ENCODE data around the gene ZNF136. TPM values are rescaled to one million over a fixed set of nuclear protein-coding genes. Genes with fewer than 3 reads are reported as not detected.

ZNF136 gene
- total RNA-seq, 1 experiment from 2014 or later: 4.0 TPM

DNA sequence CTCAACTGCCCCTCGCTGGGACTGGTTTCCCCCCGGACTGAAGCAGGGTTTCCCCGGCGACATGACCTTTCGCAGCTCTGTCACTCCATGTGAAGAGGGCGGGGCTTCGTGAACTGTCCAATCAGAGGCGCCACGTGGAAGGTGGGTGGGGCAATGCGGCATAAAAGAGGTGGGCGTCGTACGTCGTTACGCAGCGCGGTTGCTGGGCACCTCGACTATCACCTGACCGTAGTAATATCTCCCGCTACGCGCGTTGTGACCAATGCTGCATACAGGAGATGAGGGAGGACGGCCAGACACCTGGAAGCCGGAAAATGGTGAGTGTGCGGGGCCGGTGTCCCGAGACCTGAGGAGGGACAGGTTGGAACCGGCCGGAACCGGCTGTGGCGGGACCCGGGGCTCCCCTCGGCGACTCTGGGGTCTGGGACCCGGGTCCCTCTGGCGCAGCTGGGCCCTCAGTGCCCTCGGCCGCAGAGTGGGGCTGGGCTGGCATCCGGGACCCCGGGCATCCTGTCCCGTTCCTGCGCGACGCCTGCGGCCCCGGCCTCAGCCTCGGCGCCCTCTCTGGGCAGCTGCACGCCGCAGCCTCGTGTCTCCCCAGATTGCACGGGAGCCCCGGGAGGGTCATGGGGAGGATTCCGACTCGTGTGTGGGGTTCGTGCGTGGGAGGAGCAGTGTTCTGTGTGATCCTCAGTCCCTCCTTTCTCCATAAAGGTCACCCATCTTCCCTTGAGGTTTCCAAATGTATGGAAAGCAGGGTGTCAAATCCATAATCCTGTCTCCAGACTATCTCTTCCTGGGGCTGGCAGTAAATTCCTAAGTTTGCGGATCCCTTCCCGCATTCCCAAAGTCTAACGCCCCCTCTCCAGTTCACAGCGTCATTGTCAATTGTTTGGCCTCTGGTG is 32.2 kb downstream of the ZNF136 start (continued):
- TF ChIP-seq SP1 (IDR thresholded peaks at IDR 0.05; ENCODE audit: low read depth) (no peak), SRF (IDR thresholded peaks at IDR 0.05; ENCODE audit: low read depth) (no peak), JUND (IDR thresholded peaks at IDR 0.05) (no peak)

DNA sequence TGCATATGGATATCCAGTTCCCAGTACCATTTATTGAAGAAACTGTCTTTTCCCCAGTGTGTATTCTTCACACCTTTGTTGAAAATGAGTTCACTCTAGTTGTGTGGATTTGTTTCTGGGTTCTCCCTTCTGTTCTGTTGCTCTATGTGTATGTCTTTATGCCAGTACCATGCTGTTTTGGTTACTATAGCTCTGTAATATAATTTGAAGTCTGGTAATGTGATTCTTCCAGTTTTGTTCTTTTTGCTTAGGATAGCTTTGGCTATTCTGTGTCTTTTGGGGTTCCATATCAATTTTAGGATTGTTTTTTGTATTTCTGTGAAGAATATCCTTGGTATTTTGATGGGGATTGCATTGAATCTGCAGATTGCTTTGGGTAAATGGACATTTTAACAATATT is 35.2 kb downstream of the ZNF136 start:
- Histone ChIP-seq H3K27me3 (ENCODE audit: insufficient read depth, low read length) (no peaks in the 10 kb centered on the region), H3K9ac (ENCODE audit: low read length) (no peak overlapping the region), H2AFZ (ENCODE audit: low read depth, low read length, poor library complexity, severe bottlenecking) (no peak overlapping the region), H4K20me1 (ENCODE audit: insufficient read depth) (no peaks in the 10 kb centered on the region), H3K9me3 (ENCODE audit: control insufficient read depth in 1 of 2, insufficient read depth in 1 of 2, low read depth in 1 of 2, low read length in 2 of 2) (peaks cover 16 to 22% of the 10 kb centered on the region in 2 experiments; a peak in 2 of 4 replicates), H3K9me2 (ENCODE audit: insufficient read depth) (no peaks in the 10 kb centered on the region), H3K27ac (ENCODE audit: low read depth, low read length) (no peak overlapping the region), H3K4me3 (replicated peaks in 1 of 2; ENCODE audit: low read depth in 1 of 2, low read length in 2 of 2) (no peak overlapping the region), H3K36me3 (ENCODE audit: control insufficient read depth in 1 of 2, insufficient read depth in 2 of 2, low read length in 2 of 2) (no peaks in the 10 kb centered on the region), H3K4me2 (ENCODE audit: low read length) (no peak overlapping the region), H3K4me1 (ENCODE audit: control insufficient read depth in 1 of 2, insufficient read depth in 2 of 2, low read length in 2 of 2) (no peaks in the 10 kb centered on the region), H3K79me2 (ENCODE audit: insufficient read depth, low read length) (no peaks in the 10 kb centered on the region)
- DNase-seq (ENCODE audit: low read depth, low spot score) (no peak), ATAC-seq (no peak)
- no TSS peak for BruUV-seq (replicated peaks)
- ChIA-PET RAD21 (ENCODE audit: low non-redundant PET in 1 of 2, low total read pairs in 2 of 2, uncharacterized antibody in 2 of 2, unreplicated experiment in 2 of 2) (no interaction called here), POLR2A (no interaction called here), CTCF (no interaction called here)
- intact Hi-C loops (cut with micrococcal nuclease): no loop called here
- TF ChIP-seq SRF (IDR thresholded peaks at IDR 0.05; ENCODE audit: low read depth) (no peak), SP1 (IDR thresholded peaks at IDR 0.05; ENCODE audit: low read depth) (no peak), POLR2A (IDR thresholded peaks at IDR 0.05; ENCODE audit: borderline replicate concordance, extremely low read depth, insufficient read depth, insufficient read length) (no peak), SIN3A (IDR thresholded peaks at IDR 0.05; ENCODE audit: low read depth) (no peak), JUND (IDR thresholded peaks at IDR 0.05) (no peak), EZH2phosphoT487 (IDR thresholded peaks at IDR 0.05; ENCODE audit: borderline replicate concordance) (no peak), TCF7L2 (IDR thresholded peaks at IDR 0.05; ENCODE audit: borderline replicate concordance, extremely low read depth, insufficient read depth, insufficient read length) (no peak), CEBPB (IDR thresholded peaks at IDR 0.05; ENCODE audit: low read depth) (no peak), CBX3 (IDR thresholded peaks at IDR 0.05; ENCODE audit: low read depth) (no peak), ZNF274 (IDR thresholded peaks at IDR 0.05; ENCODE audit: low read depth, low read length) (no peak), ZFX (IDR thresholded peaks at IDR 0.05) (no peak), EZH2 (IDR thresholded peaks at IDR 0.05) (no peak)
- TF ChIP-seq, protein P1, sequence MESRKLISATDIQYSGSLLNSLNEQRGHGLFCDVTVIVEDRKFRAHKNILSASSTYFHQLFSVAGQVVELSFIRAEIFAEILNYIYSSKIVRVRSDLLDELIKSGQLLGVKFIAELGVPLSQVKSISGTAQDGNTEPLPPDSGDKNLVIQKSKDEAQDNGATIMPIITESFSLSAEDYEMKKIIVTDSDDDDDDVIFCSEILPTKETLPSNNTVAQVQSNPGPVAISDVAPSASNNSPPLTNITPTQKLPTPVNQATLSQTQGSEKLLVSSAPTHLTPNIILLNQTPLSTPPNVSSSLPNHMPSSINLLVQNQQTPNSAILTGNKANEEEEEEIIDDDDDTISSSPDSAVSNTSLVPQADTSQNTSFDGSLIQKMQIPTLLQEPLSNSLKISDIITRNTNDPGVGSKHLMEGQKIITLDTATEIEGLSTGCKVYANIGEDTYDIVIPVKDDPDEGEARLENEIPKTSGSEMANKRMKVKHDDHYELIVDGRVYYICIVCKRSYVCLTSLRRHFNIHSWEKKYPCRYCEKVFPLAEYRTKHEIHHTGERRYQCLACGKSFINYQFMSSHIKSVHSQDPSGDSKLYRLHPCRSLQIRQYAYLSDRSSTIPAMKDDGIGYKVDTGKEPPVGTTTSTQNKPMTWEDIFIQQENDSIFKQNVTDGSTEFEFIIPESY (IDR thresholded peaks at IDR 0.05; ENCODE audit: extremely low read depth, insufficient replicate concordance, low read length): no peak
- TF ChIP-seq, protein P2, sequence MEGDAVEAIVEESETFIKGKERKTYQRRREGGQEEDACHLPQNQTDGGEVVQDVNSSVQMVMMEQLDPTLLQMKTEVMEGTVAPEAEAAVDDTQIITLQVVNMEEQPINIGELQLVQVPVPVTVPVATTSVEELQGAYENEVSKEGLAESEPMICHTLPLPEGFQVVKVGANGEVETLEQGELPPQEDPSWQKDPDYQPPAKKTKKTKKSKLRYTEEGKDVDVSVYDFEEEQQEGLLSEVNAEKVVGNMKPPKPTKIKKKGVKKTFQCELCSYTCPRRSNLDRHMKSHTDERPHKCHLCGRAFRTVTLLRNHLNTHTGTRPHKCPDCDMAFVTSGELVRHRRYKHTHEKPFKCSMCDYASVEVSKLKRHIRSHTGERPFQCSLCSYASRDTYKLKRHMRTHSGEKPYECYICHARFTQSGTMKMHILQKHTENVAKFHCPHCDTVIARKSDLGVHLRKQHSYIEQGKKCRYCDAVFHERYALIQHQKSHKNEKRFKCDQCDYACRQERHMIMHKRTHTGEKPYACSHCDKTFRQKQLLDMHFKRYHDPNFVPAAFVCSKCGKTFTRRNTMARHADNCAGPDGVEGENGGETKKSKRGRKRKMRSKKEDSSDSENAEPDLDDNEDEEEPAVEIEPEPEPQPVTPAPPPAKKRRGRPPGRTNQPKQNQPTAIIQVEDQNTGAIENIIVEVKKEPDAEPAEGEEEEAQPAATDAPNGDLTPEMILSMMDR (IDR thresholded peaks at IDR 0.05 in 2 of 3, conservative IDR thresholded peaks at IDR 0.05 in 1 of 3; ENCODE audit: borderline replicate concordance in 1 of 3, insufficient read depth in 1 of 3, low read depth in 2 of 3, low read length in 2 of 3): no peak

All from HCT116 (cell line).